ENCODE measurements around the gene ADAMTS18. TPM values are rescaled to one million over a fixed set of nuclear protein-coding genes. Genes with fewer than 3 reads are reported as not detected.
"Not testable (repeated sequence)": the region's sequence is repeated elsewhere in the genome, so short reads cannot be mapped to it uniquely, and the experiment has no call there.

Gene ADAMTS18
- total and polyA plus RNA-seq, 2 donors (not counting 3 experiments of a cell fraction or from before 2014, with no cell fraction given), result 18.4 to 27.5 TPM

- H3K4me1 ChIP-seq (ENCODE audit: control insufficient read depth, extremely low read depth, insufficient read depth, low read length); H3K4me2 ChIP-seq (ENCODE audit: insufficient read depth, low read length); H3K27ac ChIP-seq (ENCODE audit: insufficient read depth, low read depth, low read length); H3K9me3 ChIP-seq (replicated peaks; ENCODE audit: control insufficient read depth, insufficient read depth, low read length); H3K9ac ChIP-seq (replicated peaks; ENCODE audit: extremely low read depth, insufficient read depth, low read length); FAIRE-seq; H3K36me3 ChIP-seq (ENCODE audit: control insufficient read depth in 2 of 2, extremely low read depth in 1 of 2, insufficient read depth in 2 of 2, low read length in 2 of 2); CTCF ChIA-PET; BruUV-seq (replicated peaks); POLR2A ChIA-PET; H3K9me1 ChIP-seq (replicated peaks; ENCODE audit: control insufficient read depth, extremely low read depth, insufficient read depth, low read length); H4K20me1 ChIP-seq (replicated peaks; ENCODE audit: control insufficient read depth, extremely low read depth, insufficient read depth, low read length); intact Hi-C loops (cut with micrococcal nuclease); H2AFZ ChIP-seq (ENCODE audit: low read depth, low read length); H3K4me3 ChIP-seq (replicated peaks in 1 of 3; ENCODE audit: insufficient read depth in 1 of 3, low read depth in 1 of 3, low read length in 3 of 3); H3K79me2 ChIP-seq (ENCODE audit: control insufficient read depth, insufficient read depth, low read length); DNase-seq (ENCODE audit: low read depth, low spot score); H3K27me3 ChIP-seq (ENCODE audit: control insufficient read depth in 2 of 2, insufficient read depth in 2 of 2, low read length in 2 of 2): not testable (repeated sequence)
- dilution Hi-C loops (cut with MboI; ENCODE audit: extremely low pct_ligation_motif_present, low sequenced_read_pairs), result loop anchor here (25.0 kb wide), 1 partner anchor 345 kb away; no protein-coding TSS in a partner anchor
These were observed 192.4 kb downstream of the ADAMTS18 start for GRCh38 chr16:77242471-77242870.

- Histone ChIP-seq H4K20me1 (replicated peaks; ENCODE audit: control insufficient read depth, extremely low read depth, insufficient read depth, low read length) (no peaks in the 10 kb centered on the region), H2AFZ (ENCODE audit: low read depth, low read length) (no peak overlapping the region), H3K4me1 (ENCODE audit: control insufficient read depth, extremely low read depth, insufficient read depth, low read length) (no peaks in the 10 kb centered on the region), H3K27ac (ENCODE audit: insufficient read depth, low read depth, low read length) (no peak overlapping the region), H3K36me3 (ENCODE audit: control insufficient read depth in 2 of 2, extremely low read depth in 1 of 2, insufficient read depth in 2 of 2, low read length in 2 of 2) (no peaks in the 10 kb centered on the region), H3K9me3 (replicated peaks; ENCODE audit: control insufficient read depth, insufficient read depth, low read length) (no peaks in the 10 kb centered on the region), H3K79me2 (ENCODE audit: control insufficient read depth, insufficient read depth, low read length) (no peaks in the 10 kb centered on the region), H3K9ac (replicated peaks; ENCODE audit: extremely low read depth, insufficient read depth, low read length) (no peak overlapping the region), H3K27me3 (ENCODE audit: control insufficient read depth in 2 of 2, insufficient read depth in 2 of 2, low read length in 2 of 2) (no peaks in the 10 kb centered on the region), H3K9me1 (replicated peaks; ENCODE audit: control insufficient read depth, extremely low read depth, insufficient read depth, low read length) (no peaks in the 10 kb centered on the region), H3K4me2 (ENCODE audit: insufficient read depth, low read length) (no peak overlapping the region), H3K4me3 (replicated peaks in 1 of 3; ENCODE audit: insufficient read depth in 1 of 3, low read depth in 1 of 3, low read length in 3 of 3) (no peak overlapping the region)
- BruUV-seq (replicated peaks), result no TSS peak
- dilution Hi-C loops (cut with MboI; ENCODE audit: extremely low pct_ligation_motif_present, low sequenced_read_pairs) (loop anchor here (25.0 kb wide), 1 partner anchor 349 kb away; no protein-coding TSS in a partner anchor), intact Hi-C loops (cut with micrococcal nuclease) (loop anchor here (10.0 kb wide), 1 partner anchor 136 kb away; no protein-coding TSS in a partner anchor)
- TF ChIP-seq POLR2AphosphoS5 (IDR thresholded peaks at IDR 0.05; ENCODE audit: insufficient read depth, low read depth, low read length), result no peak
- TF ChIP-seq FOS (IDR thresholded peaks at IDR 0.05; ENCODE audit: borderline replicate concordance, insufficient read depth, low read length), result no peak
- TF ChIP-seq CTCF (IDR thresholded peaks at IDR 0.05; ENCODE audit: extremely low read depth in 1 of 2, insufficient read depth in 1 of 2, low read depth in 1 of 2, low read length in 2 of 2), result no peak
- no peak for TF ChIP-seq JUN (IDR thresholded peaks at IDR 0.05; ENCODE audit: borderline replicate concordance, insufficient read depth, insufficient read length, low read depth)
- no peak for TF ChIP-seq EZH2 (IDR thresholded peaks at IDR 0.05; ENCODE audit: borderline replicate concordance, low read depth, low read length, severe bottlenecking)
- no peak for TF ChIP-seq POLR2A (IDR thresholded peaks at IDR 0.05; ENCODE audit: low read depth, low read length)
- ChIA-PET CTCF (interaction anchor here (1.3 to 9.8 kb wide), 3 partner anchors 200 to 764 kb away, joined by 4 to 185 read pairs (median 27); no protein-coding TSS in a partner anchor), POLR2A (no interaction called here)
- DNase-seq (ENCODE audit: low read depth, low spot score), result no peak
- no peak for FAIRE-seq
These were observed 196.2 kb downstream of the ADAMTS18 start for GRCh38 chr16:77238593-77238992.
